LNCAP (cell line): ENCODE measurements around the gene UQCC3.

Experiments used
- CTCF ChIP-seq: fragments of 450-650 bp; IDR thresholded peaks from 2 replicates; pipeline ENCODE4 v1.5.1; 2017; ENCODE audit warnings: mild to moderate bottlenecking

UQCC3 gene

GRCh38 chr11:62708793-62709192, 37.3 kb downstream of the UQCC3 start:
- no peak for TF ChIP-seq CTCF

- no peak for TF ChIP-seq CTCF
Observed at GRCh38 chr11:62709247-62710000, 38.0 kb downstream of the UQCC3 start.

GRCh38 chr11:62710001-62710345, 38.5 kb downstream of the UQCC3 start:
- TF ChIP-seq CTCF: no peak

GRCh38 chr11:62712276-62712812, 40.9 kb downstream of the UQCC3 start:
- TF ChIP-seq CTCF: no peak

- no peak for TF ChIP-seq CTCF
Observed at GRCh38 chr11:62712861-62713260, 41.4 kb downstream of the UQCC3 start.

- TF ChIP-seq CTCF: no peak
Observed at GRCh38 chr11:62713343-62713742, 41.9 kb downstream of the UQCC3 start.

GRCh38 chr11:62715150-62716130, 44.0 kb downstream of the UQCC3 start:
- TF ChIP-seq CTCF: no peak
